Suprapubic skin (tissue), 4 donors: ENCODE data around the gene FGD3. TPM values are rescaled to one million over a fixed set of nuclear protein-coding genes. Genes with fewer than 3 reads are reported as not detected.

Source experiments
- DNase-seq, 2 donors: peaks; one replicate each; pipeline ENCODE4 v3.0.0-alpha.2; 2019; ENCODE audit warnings: low spot score in 2 of 2
- H3K27ac ChIP-seq: fragments of 200-600 bp; sonication (generic); one replicate; pipeline ENCODE4 v1.5.1; 2019
- H3K27me3 ChIP-seq: fragments of 200-600 bp; sonication (generic); one replicate; pipeline ENCODE4 v1.5.1; 2019
- H3K36me3 ChIP-seq: fragments of 200-600 bp; sonication (generic); one replicate; pipeline ENCODE4 v1.5.1; 2019
- H3K4me1 ChIP-seq: fragments of 200-600 bp; sonication (generic); one replicate; pipeline ENCODE4 v1.5.1; 2019
- H3K4me3 ChIP-seq: fragments of 200-600 bp; sonication (generic); one replicate; pipeline ENCODE4 v1.5.1; 2019; ENCODE audit warnings: mild to moderate bottlenecking
- H3K9me3 ChIP-seq: fragments of 200-600 bp; sonication (generic); one replicate; pipeline ENCODE4 v1.5.1; 2019
- CTCF ChIP-seq, 2 donors: fragments of 200-600 bp in 1 of 2; fragments of 450-650 bp in 1 of 2; sonication (generic) in 1 of 2; IDR thresholded peaks; one replicate each; pipeline ENCODE4 v1.5.1; 2016 to 2019; ENCODE audit warnings: antibody characterized with exemption in 2 of 2, mild to moderate bottlenecking in 1 of 2, moderate library complexity in 1 of 2
- EP300 ChIP-seq: sonication (generic); formaldehyde crosslinking; IDR thresholded peaks from one replicate; pipeline ENCODE4 v1.6.1; 2017; ENCODE audit warnings: antibody characterized with exemption
- POLR2A ChIP-seq, 2 donors: fragments of 450-650 bp; IDR thresholded peaks; one replicate each; pipeline ENCODE4 v1.6.1; 2017; ENCODE audit warnings: antibody characterized with exemption in 2 of 2, mild to moderate bottlenecking in 2 of 2, moderate library complexity in 2 of 2
- POLR2AphosphoS5 ChIP-seq, 3 donors: sonication (generic); formaldehyde crosslinking; IDR thresholded peaks; one replicate each; pipeline ENCODE4 v1.6.1; 2017; ENCODE audit warnings: antibody characterized with exemption in 3 of 3
- WGBS: methylation state at CpG from one replicate; pipeline ENCODE4 v1.1.5; 2018; 5-methylcytosine and 5-hydroxymethylcytosine counted together
- total RNA-seq, 4 donors: library from RNA; depleted of rRNA; stranded (reverse); fragments of >200 nt; gene quantifications; one replicate each; pipeline ENCODE4 v1.1.0, GENCODE V29; 2016

The FGD3 gene
- total RNA-seq, 4 donors from 2014 or later, result 4.6 to 9.2 (median 6.6) TPM

GRCh38 chr9:92942688-92943616 is 4.4 kb upstream of the FGD3 start:
- no peaks in the 10 kb centered on the region for H3K9me3 ChIP-seq
- DNase-seq, result peak in 1 of 2 donors; percentile 48
- no peaks in the 10 kb centered on the region for H3K27me3 ChIP-seq
- H3K36me3 ChIP-seq, result no peaks in the 10 kb centered on the region
- no peak overlapping the region for H3K4me3 ChIP-seq
- no peak overlapping the region for H3K27ac ChIP-seq
- H3K4me1 ChIP-seq, result peaks cover 11% of the 10 kb centered on the region
- TF ChIP-seq POLR2AphosphoS5 (IDR thresholded peaks at IDR 0.05), result no peak
- no peak for TF ChIP-seq EP300
- no peak for TF ChIP-seq CTCF (IDR thresholded peaks at IDR 0.05)
- no peak for TF ChIP-seq POLR2A (IDR thresholded peaks at IDR 0.05)
- WGBS, result 67% methylated on average over 9 of the region's 10 CpGs

- H3K4me3 ChIP-seq, result no peak overlapping the region
- H3K27ac ChIP-seq, result no peak overlapping the region
- TF ChIP-seq CTCF (IDR thresholded peaks at IDR 0.05), result no peak
- no peak for TF ChIP-seq POLR2A (IDR thresholded peaks at IDR 0.05)
- TF ChIP-seq POLR2AphosphoS5 (IDR thresholded peaks at IDR 0.05), result no peak
- TF ChIP-seq EP300, result no peak
- H3K36me3 ChIP-seq, result no peaks in the 10 kb centered on the region
- DNase-seq, result peak in 1 of 2 donors; percentile 52
- H3K4me1 ChIP-seq, result peaks cover 16% of the 10 kb centered on the region
- H3K9me3 ChIP-seq, result no peaks in the 10 kb centered on the region
- H3K27me3 ChIP-seq, result peaks cover 8% of the 10 kb centered on the region
- 93% methylated on average over 7 of the region's 8 CpGs for WGBS
Observed at GRCh38 chr9:92944921-92945320, 2.4 kb upstream of the FGD3 start.

GRCh38 chr9:92945796-92946195 is 1.5 kb upstream of the FGD3 start:
- Histone ChIP-seq H3K27ac (no peak overlapping the region), H3K4me1 (peaks cover 24% of the 10 kb centered on the region), H3K4me3 (no peak overlapping the region), H3K9me3 (no peaks in the 10 kb centered on the region), H3K36me3 (no peaks in the 10 kb centered on the region), H3K27me3 (peaks cover 8% of the 10 kb centered on the region)
- WGBS, result 89% methylated on average over 8 of the region's 8 CpGs
- TF ChIP-seq EP300 (no peak), POLR2A (IDR thresholded peaks at IDR 0.05) (no peak), CTCF (IDR thresholded peaks at IDR 0.05) (no peak), POLR2AphosphoS5 (IDR thresholded peaks at IDR 0.05) (no peak)
- DNase-seq, result peak in 1 of 2 donors; percentile 58

- H3K4me3 ChIP-seq, result peak overlapping the region; percentile 61
- peaks cover 28% of the 10 kb centered on the region for H3K4me1 ChIP-seq
- 69% methylated on average over 12 of the region's 12 CpGs for WGBS
- H3K27me3 ChIP-seq, result peaks cover 8% of the 10 kb centered on the region
- TF ChIP-seq CTCF (IDR thresholded peaks at IDR 0.05) (no peak), POLR2AphosphoS5 (IDR thresholded peaks at IDR 0.05) (no peak), EP300 (no peak), POLR2A (IDR thresholded peaks at IDR 0.05) (no peak)
- DNase-seq, result peak in 1 of 2 donors; percentile 53
- H3K27ac ChIP-seq, result no peak overlapping the region
- H3K36me3 ChIP-seq, result no peaks in the 10 kb centered on the region
- no peaks in the 10 kb centered on the region for H3K9me3 ChIP-seq
Observed at GRCh38 chr9:92948038-92948534, 763 bp downstream of the FGD3 start.

- H3K4me3 ChIP-seq, result no peak overlapping the region
- H3K4me1 ChIP-seq, result peaks cover 33% of the 10 kb centered on the region
- H3K27ac ChIP-seq, result no peak overlapping the region
- TF ChIP-seq POLR2A (IDR thresholded peaks at IDR 0.05) (no peak), CTCF (IDR thresholded peaks at IDR 0.05) (no peak)
- no peaks in the 10 kb centered on the region for H3K9me3 ChIP-seq
- no peaks in the 10 kb centered on the region for H3K36me3 ChIP-seq
- WGBS, result 100% methylated on average over 2 of the region's 2 CpGs
- peak in 1 of 2 donors; percentile 64 for DNase-seq
- H3K27me3 ChIP-seq, result peaks cover 8% of the 10 kb centered on the region
Observed at GRCh38 chr9:92948632-92949031, 1.3 kb downstream of the FGD3 start.
